HCT116 (cell line): Measurements from ENCODE around the gene LTBP1. TPM values are rescaled to one million over a fixed set of nuclear protein-coding genes. Genes with fewer than 3 reads are reported as not detected.

Source experiments
- ATAC-seq: fragments of 200-7000 bp; cut with Tn5 transposase; 2 replicates; pipeline ENCODE4 v1.9.1; 2020; ENCODE audit warnings: mild to moderate bottlenecking, moderate library complexity
- BruUV-seq: library from RNA; stranded (reverse); fragments of 400-500 nt; replicated peaks from 2 replicates; lab custom pipeline; 2021; lab: Mats Ljungman, UMichigan
- CTCF ChIA-PET: fragments of 300-600 bp; sonication (Branson Sonifier 250); formaldehyde crosslinking; loops from one replicate; lab custom pipeline; 2021; ENCODE audit warnings: antibody characterized with exemption; lab: Charles Lee
- POLR2A ChIA-PET: fragments of 300-600, 350-600 bp; sonication (Branson Sonifier 250); formaldehyde crosslinking; loops from one replicate; lab custom pipeline; 2021; ENCODE audit warnings: antibody characterized with exemption; lab: Charles Lee
- RAD21 ChIA-PET, 2 experiments: fragments of 300-600 bp; sonication (Branson Sonifier 250); formaldehyde crosslinking; loops; one replicate each; lab custom pipeline; 2023; ENCODE audit warnings: low total read pairs in 2 of 2; ENCODE audit not compliant: uncharacterized antibody in 2 of 2, unreplicated experiment in 2 of 2, low non-redundant PET in 1 of 2; lab: Charles Lee
- DNase-seq: peaks from one replicate; pipeline ENCODE4 v3.0.0-alpha.2; 2010; ENCODE audit warnings: low read depth, low spot score
- H2AFZ ChIP-seq: fragments of 200-600 bp; shearing (Covaris generic), sonication (generic); 2 replicates; pipeline ENCODE4 v1.6.1; 2017; ENCODE audit warnings: low read depth, mixed run types, mixed read lengths, antibody characterized with exemption, low read length; ENCODE audit not compliant: poor library complexity, severe bottlenecking
- H3K27ac ChIP-seq: 2 replicates; pipeline ENCODE4 v1.5.1; 2012; ENCODE audit warnings: low read depth, low read length
- H3K27me3 ChIP-seq: fragments of 200-600 bp; sonication (generic); 2 replicates; pipeline ENCODE4 v1.6.1; 2016; ENCODE audit warnings: mixed run types, low read length, mixed read lengths; ENCODE audit not compliant: insufficient read depth
- H3K36me3 ChIP-seq, 2 experiments: fragments of 200-500 bp in 1 of 2; fragments of 200-600 bp in 1 of 2; sonication (Bioruptor generic) in 1 of 2; sonication (generic) in 1 of 2; 2 replicates each; pipeline versions ENCODE4 v1.5.1 to v1.6.1; 2014 to 2016; ENCODE audit warnings: low read length in 2 of 2, inconsistent platforms in 1 of 2, mixed read lengths in 1 of 2, mixed run types in 1 of 2; ENCODE audit not compliant: insufficient read depth in 2 of 2, control insufficient read depth in 1 of 2
- H3K4me1 ChIP-seq, 2 experiments: fragments of 200-600 bp in 1 of 2; sonication (generic) in 1 of 2; 2 replicates each; pipeline versions ENCODE4 v1.5.1 to v1.6.1; 2012 to 2017; ENCODE audit warnings: low read length in 2 of 2, inconsistent platforms in 1 of 2, mild to moderate bottlenecking in 1 of 2, mixed read lengths in 1 of 2, mixed run types in 1 of 2, moderate library complexity in 1 of 2; ENCODE audit not compliant: insufficient read depth in 2 of 2, control insufficient read depth in 1 of 2
- H3K4me2 ChIP-seq: fragments of 200-600 bp; sonication (generic); 2 replicates; pipeline ENCODE4 v1.6.1; 2017; ENCODE audit warnings: mixed run types, low read length, mixed read lengths
- H3K4me3 ChIP-seq, 2 experiments: fragments of 200-600 bp in 1 of 2; sonication (generic) in 1 of 2; replicated peaks in 1 of 2; 2 replicates each; pipeline ENCODE4 v1.5.1; 2011 to 2016; ENCODE audit warnings: low read length in 2 of 2, control low read depth in 1 of 2, low read depth in 1 of 2, mild to moderate bottlenecking in 1 of 2, mixed read lengths in 1 of 2, mixed run types in 1 of 2
- H3K79me2 ChIP-seq: fragments of 200-600 bp; sonication (generic); 2 replicates; pipeline ENCODE4 v1.6.1; 2017; ENCODE audit warnings: mild to moderate bottlenecking, mixed run types, low read length, moderate library complexity, mixed read lengths; ENCODE audit not compliant: insufficient read depth
- H3K9ac ChIP-seq: fragments of 200-600 bp; sonication (generic); 2 replicates; pipeline ENCODE4 v1.6.1; 2016; ENCODE audit warnings: low read length, mixed read lengths
- H3K9me2 ChIP-seq: fragments of 200-600 bp; sonication (generic), shearing (Covaris generic); 2 replicates; pipeline ENCODE4 v1.6.1; 2017; ENCODE audit warnings: mixed run types, mild to moderate bottlenecking, moderate library complexity; ENCODE audit not compliant: insufficient read depth
- H3K9me3 ChIP-seq, 2 experiments: fragments of 200-500 bp in 1 of 2; fragments of 200-600 bp in 1 of 2; sonication (Bioruptor generic) in 1 of 2; sonication (generic) in 1 of 2; 2 replicates each; pipeline ENCODE4 v1.6.1; 2014 to 2017; ENCODE audit warnings: low read length in 2 of 2, mixed read lengths in 2 of 2, inconsistent platforms in 1 of 2, low read depth in 1 of 2, mild to moderate bottlenecking in 1 of 2, mixed run types in 1 of 2, moderate library complexity in 1 of 2; ENCODE audit not compliant: control insufficient read depth in 1 of 2, insufficient read depth in 1 of 2
- H4K20me1 ChIP-seq: fragments of 200-600 bp; sonication (generic), shearing (Covaris generic); 2 replicates; pipeline ENCODE4 v1.6.1; 2017; ENCODE audit warnings: mixed run types, mild to moderate bottlenecking, moderate library complexity; ENCODE audit not compliant: insufficient read depth
- ATF3 ChIP-seq: IDR thresholded peaks from 2 replicates; pipeline ENCODE4 v1.6.1; 2012
- CBX3 ChIP-seq: IDR thresholded peaks from 2 replicates; pipeline ENCODE4 v1.6.1; 2012; ENCODE audit warnings: low read depth
- CEBPB ChIP-seq: IDR thresholded peaks from 2 replicates; pipeline ENCODE4 v1.6.1; 2012; ENCODE audit warnings: low read depth
- EGR1 ChIP-seq: IDR thresholded peaks from 2 replicates; pipeline ENCODE4 v1.6.1; 2012; ENCODE audit warnings: low read depth
- ELF1 ChIP-seq: IDR thresholded peaks from 2 replicates; pipeline ENCODE4 v1.6.1; 2012; ENCODE audit warnings: low read depth, borderline replicate concordance
- EZH2 ChIP-seq: fragments of 200-600 bp; sonication (generic); IDR thresholded peaks from 2 replicates; pipeline ENCODE4 v1.6.1; 2017; ENCODE audit warnings: antibody characterized with exemption, mixed run types
- FOSL1 ChIP-seq: IDR thresholded peaks from 2 replicates; pipeline ENCODE4 v1.6.1; 2012; ENCODE audit warnings: low read depth
- POLR2AphosphoS5 ChIP-seq: IDR thresholded peaks from 2 replicates; pipeline ENCODE4 v1.6.1; 2011; ENCODE audit warnings: mild to moderate bottlenecking, low read depth, low read length, moderate library complexity
- RAD21 ChIP-seq: IDR thresholded peaks from 2 replicates; pipeline ENCODE4 v1.6.1; 2012; ENCODE audit warnings: low read depth, mild to moderate bottlenecking
- SIN3A ChIP-seq: IDR thresholded peaks from 2 replicates; pipeline ENCODE4 v1.6.1; 2012; ENCODE audit warnings: low read depth
- SP1 ChIP-seq: IDR thresholded peaks from 2 replicates; pipeline ENCODE4 v1.6.1; 2012; ENCODE audit warnings: low read depth
- SRF ChIP-seq: IDR thresholded peaks from 2 replicates; pipeline ENCODE4 v1.6.1; 2012; ENCODE audit warnings: low read depth
- ZBTB33 ChIP-seq: IDR thresholded peaks from 2 replicates; pipeline ENCODE4 v1.6.1; 2011; ENCODE audit warnings: mild to moderate bottlenecking, low read length, moderate library complexity; ENCODE audit not compliant: insufficient replicate concordance; ENCODE audit errors: extremely low read depth
- ZNF274 ChIP-seq: fragments of 200-500 bp; sonication (Bioruptor generic); IDR thresholded peaks from 2 replicates; pipeline ENCODE4 v1.6.1; 2014; ENCODE audit warnings: mild to moderate bottlenecking, low read depth, low read length, inconsistent platforms
- intact Hi-C: fragments of 100-400 bp; cut with micrococcal nuclease; formaldehyde crosslinking; loops from 2 replicates; pipeline ENCODE4 v1.10.0; 2022
- total RNA-seq: library from RNA; stranded (reverse); gene quantifications from one replicate; pipeline ENCODE4 v1.2.1, GENCODE V29; 2021; ENCODE audit not compliant: unreplicated experiment

The LTBP1 gene
- total RNA-seq, 1 experiment from 2014 or later, result 5.1 TPM

DNA sequence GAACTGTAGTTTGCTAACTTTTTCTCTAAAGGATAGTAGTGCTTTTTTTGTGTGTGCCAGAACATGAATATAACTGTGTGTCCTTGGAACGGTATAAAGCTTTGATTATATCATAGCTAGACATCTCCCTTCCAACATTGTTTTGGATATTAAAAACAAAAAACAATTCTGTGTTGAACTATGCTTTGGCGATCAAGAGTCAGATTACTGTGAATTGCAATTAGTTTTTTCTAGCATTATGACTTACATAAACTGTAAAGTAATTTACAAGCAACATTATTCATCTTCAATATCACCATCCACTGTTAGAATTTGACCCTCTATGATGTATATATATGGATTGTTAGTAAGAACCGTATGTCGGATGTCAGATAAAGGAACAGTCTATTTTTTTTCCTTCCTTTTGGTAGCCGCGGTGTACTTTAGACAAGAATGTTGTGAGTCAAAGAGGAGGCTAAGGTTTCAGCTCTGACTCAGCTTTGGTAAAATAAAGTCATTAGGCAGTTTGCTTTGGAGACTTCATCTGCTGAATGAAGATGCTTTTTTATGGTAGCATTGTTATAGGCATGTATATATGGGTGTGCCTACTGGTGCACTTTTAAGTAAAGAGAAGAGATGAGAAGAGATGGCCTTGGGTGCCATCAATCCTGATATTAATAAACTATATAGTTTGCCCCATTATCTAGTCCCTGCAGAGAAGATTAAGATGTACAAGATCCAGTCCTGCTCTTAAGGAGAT lies 76.4 kb downstream of the LTBP1 start:
- ATAC-seq (peak; percentile 77), DNase-seq (peak; percentile 22)
- H3K4me1 ChIP-seq, result peaks cover 5 to 15% of the 10 kb centered on the region in 2 experiments; a peak in 2 of 4 replicates
- no peaks in the 10 kb centered on the region for H3K9me2 ChIP-seq
- peak overlapping the region; percentile 65 for H2AFZ ChIP-seq
- H3K79me2 ChIP-seq, result no peaks in the 10 kb centered on the region
- ChIA-PET CTCF (interaction anchor here (4.2 kb wide), 1 partner anchor 10 kb away, joined by 16 read pairs; no protein-coding TSS in a partner anchor), POLR2A (interaction anchor here (1.3 kb wide), 1 partner anchor 10 kb away, joined by 3 read pairs; no protein-coding TSS in a partner anchor), RAD21 (no interaction called here)
- intact Hi-C loops, result no loop called here
- no peaks in the 10 kb centered on the region for H3K36me3 ChIP-seq
- TF ChIP-seq ATF3 (no peak), FOSL1 (peak; percentile 49; the same call in 1 of the 2 replicates)
- H3K4me3 ChIP-seq, result no peak overlapping the region
- H3K27me3 ChIP-seq, result no peaks in the 10 kb centered on the region
- H3K27ac ChIP-seq, result no peak overlapping the region
- H3K9ac ChIP-seq, result no peak overlapping the region
- no peaks in the 10 kb centered on the region for H3K9me3 ChIP-seq
- no peaks in the 10 kb centered on the region for H4K20me1 ChIP-seq
- peak overlapping the region; percentile 50 for H3K4me2 ChIP-seq
- no TSS peak for BruUV-seq

DNA sequence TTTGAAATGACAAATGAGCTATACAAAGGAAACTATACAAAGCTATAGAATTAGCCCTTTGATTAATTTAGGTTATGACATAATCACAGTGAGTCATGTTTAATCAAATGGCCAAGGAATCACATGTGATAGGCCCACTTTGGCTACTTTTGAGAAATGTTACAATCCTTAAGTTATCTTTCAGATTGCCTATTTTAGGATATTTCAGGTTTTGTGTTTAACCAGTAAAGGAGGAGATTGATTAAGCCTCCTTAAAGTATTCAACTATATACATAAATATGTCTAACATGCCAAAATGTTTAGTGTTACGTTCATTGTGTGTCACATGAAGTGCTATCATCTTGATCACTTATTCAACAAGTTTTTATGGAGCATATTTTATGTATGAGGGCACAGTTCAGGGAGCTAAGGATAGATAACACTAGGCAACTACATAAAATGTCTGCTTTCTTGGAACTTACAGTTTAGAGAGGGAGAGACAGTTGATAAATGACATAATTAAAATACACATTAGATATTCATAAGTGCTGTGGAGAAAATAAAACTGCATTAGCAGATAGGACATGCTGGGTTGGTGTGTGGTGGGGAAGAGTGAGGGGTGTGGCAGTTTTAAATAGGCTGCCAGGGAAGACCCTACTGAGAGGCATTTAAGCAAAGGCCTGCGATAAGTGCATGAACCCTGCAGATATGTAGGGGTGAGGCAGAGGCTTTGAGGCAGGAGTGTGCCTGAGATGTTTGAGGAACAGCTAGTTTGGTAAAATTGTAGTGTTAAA lies 77.2 kb downstream of the LTBP1 start:
- RAD21 ChIA-PET, result no interaction called here
- Histone ChIP-seq H2AFZ (no peak overlapping the region), H3K27ac (no peak overlapping the region), H3K9ac (no peak overlapping the region), H3K4me3 (no peak overlapping the region), H3K9me2 (no peaks in the 10 kb centered on the region), H3K27me3 (no peaks in the 10 kb centered on the region), H3K9me3 (no peaks in the 10 kb centered on the region), H3K79me2 (no peaks in the 10 kb centered on the region), H3K4me1 (peaks cover 5 to 15% of the 10 kb centered on the region in 2 experiments; a peak in 2 of 4 replicates), H3K4me2 (peak overlapping the region; percentile 50), H3K36me3 (no peaks in the 10 kb centered on the region), H4K20me1 (no peaks in the 10 kb centered on the region)
- no TSS peak for BruUV-seq
- no peak for ATAC-seq
- no peak for DNase-seq
- POLR2A ChIA-PET, result interaction anchor here (1.3 kb wide), 1 partner anchor 9 kb away, joined by 3 read pairs; no protein-coding TSS in a partner anchor
- intact Hi-C loops, result no loop called here
- TF ChIP-seq POLR2AphosphoS5, result no peak
- no peak for TF ChIP-seq CBX3
- TF ChIP-seq ZBTB33, result no peak
- TF ChIP-seq FOSL1, result no peak
- TF ChIP-seq SP1, result no peak
- TF ChIP-seq SIN3A, result no peak
- no peak for TF ChIP-seq CEBPB
- no peak for TF ChIP-seq EZH2
- TF ChIP-seq ELF1, result no peak
- no peak for TF ChIP-seq SRF
- TF ChIP-seq RAD21, result no peak
- no peak for TF ChIP-seq EGR1
- no peak for TF ChIP-seq ZNF274
- CTCF ChIA-PET, result interaction anchor here (4.2 kb wide), 1 partner anchor 10 kb away, joined by 16 read pairs; no protein-coding TSS in a partner anchor
